Effector CD4-positive, alpha-beta T cell (primary cell): Measurements from ENCODE around the gene DGKD.

ENCODE experiments used
- DNase-seq: peaks from one replicate; pipeline ENCODE4 v3.0.0-alpha.2; 2020

Gene DGKD

DNA sequence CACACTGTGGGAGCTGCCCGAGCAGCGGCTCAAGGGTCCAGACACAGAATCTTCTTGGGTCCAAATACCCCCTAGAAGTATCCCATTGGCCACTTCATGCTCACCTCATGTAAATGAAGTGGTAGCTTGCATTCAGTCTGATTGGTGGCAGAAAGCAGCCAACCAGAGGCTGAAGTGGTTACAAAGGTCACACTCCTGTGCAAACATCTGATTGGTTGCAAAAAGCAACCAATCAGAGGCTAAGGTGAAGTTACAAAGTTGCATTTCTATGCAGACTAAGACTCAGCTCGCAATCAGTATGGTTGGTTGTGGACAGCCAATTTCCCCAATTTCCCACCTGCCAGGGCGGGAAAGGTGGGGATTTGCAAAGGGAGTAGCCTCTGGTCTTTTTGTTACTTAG is 94.3 kb downstream of the DGKD start:
- DNase-seq: no peak

GRCh38 chr2:233449081-233449901 is 95.0 kb downstream of the DGKD start:
- no peak for DNase-seq

- DNase-seq: no peak
Observed at GRCh38 chr2:233449921-233450863, 95.9 kb downstream of the DGKD start.

- no peak for DNase-seq
Observed at GRCh38 chr2:233450864-233451575, 96.7 kb downstream of the DGKD start.

DNA sequence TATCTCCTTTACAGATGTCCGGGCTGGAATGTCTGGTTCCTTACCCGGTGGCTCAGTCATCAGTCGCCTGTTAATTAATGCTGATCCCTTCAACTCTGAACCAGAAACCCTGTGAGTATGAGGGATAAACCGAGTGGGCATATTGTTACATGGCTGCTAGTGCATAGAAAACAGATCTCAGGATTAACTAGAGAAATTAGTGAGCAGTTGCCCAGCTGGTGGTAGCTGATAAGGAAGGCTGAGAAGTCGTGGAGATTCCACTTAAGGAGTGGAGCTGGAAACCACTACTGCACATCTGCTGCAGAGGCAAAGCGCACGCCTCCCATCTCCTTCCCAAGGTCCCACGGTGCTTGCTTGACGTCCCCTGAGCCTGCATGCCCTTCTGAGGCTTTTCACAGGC is 97.7 kb downstream of the DGKD start:
- no peak for DNase-seq

DNA sequence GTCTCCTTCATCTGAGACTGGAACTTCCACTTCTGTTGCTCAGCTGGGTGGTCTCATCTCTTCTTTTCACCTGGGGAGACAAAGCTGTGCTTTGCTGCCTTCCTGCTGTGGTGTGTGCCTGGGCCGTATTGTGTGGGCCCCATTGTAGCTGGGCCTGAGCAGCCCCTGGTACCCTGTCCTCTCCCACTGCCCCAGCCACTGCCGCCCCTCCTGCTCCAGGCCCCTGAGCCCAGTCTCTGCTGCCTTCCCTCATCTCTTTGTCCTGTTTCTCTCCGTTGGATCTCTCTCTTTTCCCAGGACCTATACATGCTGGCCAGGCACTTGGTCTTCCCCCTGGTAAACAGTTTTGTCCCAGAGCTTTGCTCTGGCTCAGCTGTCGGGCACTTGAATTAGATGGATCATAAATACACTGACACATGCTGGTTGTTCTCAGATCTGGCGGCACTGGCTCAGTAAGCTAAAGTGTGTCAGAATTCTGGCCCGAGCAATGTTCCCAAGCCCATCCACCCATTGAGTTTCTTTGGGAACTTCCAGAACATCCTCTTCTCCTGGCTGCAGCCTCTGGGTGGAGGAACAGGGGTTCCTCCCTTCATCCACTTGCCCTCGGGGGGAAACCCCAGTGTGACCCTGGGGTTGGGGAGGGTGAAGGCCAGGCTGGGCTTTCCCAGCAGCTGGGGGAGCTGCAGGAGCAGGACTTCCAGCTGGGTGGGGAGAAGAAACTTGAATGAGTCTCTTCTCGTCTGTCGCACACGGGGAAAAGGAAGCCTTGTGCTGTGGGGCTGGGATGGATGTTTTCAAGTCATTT is 99.0 kb downstream of the DGKD start:
- no peak for DNase-seq

DNA sequence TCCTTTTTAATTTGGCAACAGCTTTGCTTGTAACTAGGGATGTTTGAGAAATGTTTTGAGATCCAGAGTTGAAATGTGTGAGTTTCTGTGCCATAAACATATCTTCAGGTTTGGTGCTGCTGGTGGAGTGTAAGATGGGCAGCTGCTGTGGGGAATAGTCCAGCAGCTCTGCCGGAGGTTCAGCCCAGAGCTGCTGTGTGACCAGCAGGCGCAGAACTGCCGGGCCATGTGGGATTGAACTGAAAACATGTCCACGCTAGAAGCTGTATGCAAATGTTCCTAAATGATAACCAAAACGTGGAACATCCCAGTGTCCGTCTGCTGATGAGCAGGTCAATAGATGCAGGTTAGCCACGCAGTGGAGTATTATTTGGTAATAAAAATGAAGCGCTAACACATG is 99.6 kb downstream of the DGKD start:
- DNase-seq: no peak

GRCh38 chr2:233455006-233455405 is 100.7 kb downstream of the DGKD start:
- no peak for DNase-seq

DNA sequence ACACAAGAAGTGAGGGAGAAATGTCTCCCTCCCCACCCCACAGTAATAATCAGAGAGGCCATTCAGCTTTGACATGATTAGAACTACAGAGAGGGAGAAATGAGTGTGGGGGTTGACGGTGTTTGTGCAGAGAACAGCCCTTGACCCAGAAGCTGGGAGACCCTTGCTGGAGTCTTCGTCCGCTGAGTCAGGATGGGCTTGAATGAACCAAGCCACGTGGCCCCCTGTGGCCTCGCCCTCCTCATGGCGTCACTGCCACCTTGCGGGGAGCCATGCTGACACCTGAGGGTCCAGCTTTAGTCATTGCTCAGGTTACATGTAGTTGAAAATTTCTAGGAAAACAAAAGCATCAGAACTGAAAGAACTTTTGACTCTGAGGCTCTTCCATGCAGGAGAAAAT is 101.2 kb downstream of the DGKD start:
- DNase-seq: no peak

- no peak for DNase-seq
Observed at GRCh38 chr2:233456111-233456510, 101.8 kb downstream of the DGKD start.

- no peak for DNase-seq
Observed at GRCh38 chr2:233456934-233457333, 102.6 kb downstream of the DGKD start.

DNA sequence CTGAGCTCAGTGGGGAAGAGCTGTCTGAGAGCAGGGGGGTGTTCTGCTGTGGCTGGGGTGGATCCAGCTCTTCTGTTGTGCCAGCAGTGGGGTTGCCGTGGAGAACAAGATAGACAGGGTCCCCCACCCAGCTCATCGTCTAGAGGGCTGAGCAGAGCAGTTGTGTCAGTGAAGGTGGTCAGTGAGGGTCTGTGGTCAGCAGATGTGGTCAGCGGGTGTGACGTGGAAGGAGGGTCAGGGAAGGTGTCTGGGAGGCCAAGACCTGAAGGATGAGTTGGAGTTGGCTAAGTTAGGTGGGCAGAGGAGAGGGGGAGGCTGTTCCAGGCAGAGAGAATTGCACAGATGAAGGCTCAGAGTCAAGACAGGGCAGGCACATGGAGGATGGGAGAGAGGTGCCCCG is 103.1 kb downstream of the DGKD start:
- no peak for DNase-seq

DNA sequence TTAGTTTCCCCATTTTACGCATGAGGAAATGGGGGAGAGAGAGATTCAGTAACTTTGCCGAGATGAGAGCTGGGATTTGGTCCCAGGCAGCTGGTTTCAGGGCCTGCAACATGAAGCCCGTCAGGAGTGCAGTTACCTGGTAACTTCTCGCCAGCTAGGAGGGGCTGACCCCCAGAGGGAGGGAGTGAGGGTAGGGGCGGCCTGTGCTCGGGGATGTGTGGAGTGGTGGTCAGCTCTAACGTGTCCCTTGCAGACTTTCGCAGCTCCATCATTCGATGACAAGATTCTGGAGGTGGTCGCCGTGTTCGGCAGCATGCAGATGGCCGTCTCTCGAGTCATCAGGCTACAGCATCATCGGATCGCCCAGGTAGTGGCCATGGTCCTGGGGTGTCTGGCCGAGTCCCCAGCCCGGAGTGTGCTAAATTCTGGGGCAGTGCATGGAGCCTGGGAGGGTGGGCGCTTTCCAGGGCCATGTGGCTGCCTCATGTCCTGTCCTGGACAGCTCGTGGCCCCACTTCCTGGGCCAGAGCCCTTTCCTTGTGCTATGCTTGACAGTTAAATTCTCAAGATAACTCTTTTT is 103.8 kb downstream of the DGKD start:
- DNase-seq: no peak

DNA sequence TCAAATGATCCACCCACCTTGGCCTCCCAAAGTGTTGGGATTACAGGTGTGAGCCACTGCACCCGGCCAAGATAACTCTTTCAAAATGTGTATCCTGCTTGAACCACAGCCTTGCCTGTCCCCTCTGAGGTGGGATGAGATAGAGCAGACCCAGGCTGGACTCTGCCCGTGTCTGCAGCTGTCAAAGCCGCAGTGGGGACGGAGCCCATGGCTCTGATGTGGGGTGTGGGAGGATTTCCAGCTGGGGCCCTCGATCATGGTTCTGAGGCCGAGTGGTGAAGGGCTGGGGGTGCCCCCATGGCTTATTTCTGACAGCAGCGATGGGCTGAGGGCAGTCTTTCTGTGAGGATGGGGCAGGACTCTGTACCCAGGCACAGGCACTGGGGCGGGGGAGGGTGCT is 104.5 kb downstream of the DGKD start:
- DNase-seq: no peak

DNA sequence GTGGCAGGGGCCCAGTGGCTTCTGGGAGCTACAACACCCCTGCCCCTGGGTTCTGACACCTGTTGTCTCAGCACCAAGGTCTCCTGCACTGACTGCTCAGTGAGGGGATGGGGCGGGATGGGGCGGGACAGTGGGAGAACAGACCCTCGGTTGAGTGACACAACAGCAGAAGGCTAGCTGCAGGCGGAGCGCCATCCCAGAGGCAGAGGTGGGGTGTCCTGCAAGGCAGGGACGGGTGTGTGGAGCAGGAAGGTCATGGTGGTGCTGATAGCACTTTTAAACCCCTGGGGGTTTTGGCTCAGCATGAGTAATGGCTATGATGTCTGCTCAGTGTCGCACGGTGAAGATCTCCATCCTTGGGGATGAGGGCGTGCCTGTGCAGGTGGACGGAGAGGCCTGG is 105.1 kb downstream of the DGKD start:
- no peak for DNase-seq

DNA sequence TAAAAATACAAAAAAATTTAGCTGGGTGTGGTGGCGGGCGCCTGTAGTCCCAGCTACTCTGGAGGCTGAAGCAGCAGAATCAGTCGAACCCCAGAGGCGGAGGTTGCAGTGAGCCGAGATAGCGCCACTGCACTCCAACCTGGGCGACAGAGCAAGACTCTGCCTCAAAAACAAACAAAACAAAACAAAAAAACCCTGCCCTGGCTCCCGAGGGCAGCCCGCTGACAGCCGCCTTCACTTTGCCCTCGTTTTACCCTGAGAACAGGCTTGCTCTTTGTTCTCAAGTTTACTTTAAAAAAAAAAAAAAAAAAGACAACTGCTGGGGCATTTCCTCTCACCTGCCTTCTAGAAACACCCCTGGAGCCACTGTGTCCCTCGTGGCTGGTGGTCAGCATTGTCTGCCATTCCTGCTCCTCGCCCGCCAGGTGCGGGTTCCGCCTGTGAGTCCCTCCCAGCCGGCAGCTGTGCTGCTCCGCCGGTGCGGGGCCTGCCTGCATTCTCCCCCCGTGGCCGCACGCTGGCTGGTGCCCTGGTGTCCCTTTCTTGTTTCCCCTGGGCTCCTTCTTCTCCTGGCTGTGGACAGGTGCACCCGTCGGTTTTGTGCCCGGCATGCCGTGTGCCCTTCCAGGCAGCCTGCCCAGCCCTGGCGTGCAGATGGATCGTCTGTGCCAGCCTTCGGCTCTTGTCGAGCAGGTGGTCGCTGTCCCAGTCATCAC is 106.6 kb downstream of the DGKD start:
- DNase-seq: no peak

- DNase-seq: no peak
Observed at GRCh38 chr2:233461481-233461891, 107.2 kb downstream of the DGKD start.

DNA sequence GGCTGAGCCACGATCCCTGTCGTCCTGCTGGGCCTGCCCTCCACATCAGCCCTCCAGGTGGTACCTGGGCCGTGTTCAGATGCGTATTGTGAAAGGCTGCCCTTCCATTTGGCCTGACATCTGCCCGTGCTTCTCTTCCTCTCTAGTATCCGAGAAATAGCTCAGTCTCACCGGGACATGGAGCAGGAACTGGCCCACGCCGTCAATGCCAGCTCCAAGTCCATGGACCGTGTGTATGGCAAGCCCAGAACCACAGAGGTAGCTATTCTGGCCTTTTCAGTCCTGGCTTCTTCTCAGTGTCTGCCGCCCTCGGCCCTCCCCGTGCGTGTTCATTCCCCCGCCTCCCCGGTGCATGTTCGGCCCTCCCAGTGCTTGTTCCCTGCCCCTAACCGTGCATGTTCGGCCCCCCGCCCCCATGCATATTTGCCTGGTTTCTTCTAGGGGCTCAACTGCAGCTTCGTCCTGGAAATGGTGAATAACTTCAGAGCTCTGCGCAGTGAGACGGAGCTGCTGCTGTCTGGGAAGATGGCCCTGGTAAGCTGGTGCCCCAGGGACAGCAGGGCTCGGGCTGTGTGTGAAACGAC is 108.0 kb downstream of the DGKD start:
- no peak for DNase-seq

GRCh38 chr2:233462826-233463470 is 108.7 kb downstream of the DGKD start:
- no peak for DNase-seq

DNA sequence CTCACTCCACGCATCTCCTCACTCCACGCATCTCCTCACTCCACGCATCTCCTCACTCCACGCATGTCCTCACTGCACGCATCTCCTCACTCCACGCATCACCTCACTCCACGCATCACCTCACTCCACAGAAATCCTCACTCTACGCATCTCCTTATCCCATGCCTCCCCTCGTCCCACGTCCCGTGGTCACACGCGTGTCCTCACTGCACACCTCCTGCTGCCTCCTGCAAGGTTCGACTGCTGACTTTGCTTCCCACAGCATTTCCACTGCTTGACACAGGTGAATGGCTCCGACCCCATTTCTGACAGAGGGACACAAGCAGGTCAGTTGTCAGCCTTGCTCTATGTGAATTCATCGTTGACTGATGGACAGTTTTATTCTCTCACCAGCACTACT is 109.3 kb downstream of the DGKD start:
- no peak for DNase-seq
